GM21526 (cell line): ENCODE results near the gene GRIP1.

ENCODE experiments used
- ATAC-seq: cut with Tn5 transposase; IDR thresholded peaks from one replicate; pipeline ENCODE4 v1.9.1; 2021; ENCODE audit warnings: moderate library complexity; ENCODE audit not compliant: unreplicated experiment, low FRiP score

GRIP1 gene

DNA sequence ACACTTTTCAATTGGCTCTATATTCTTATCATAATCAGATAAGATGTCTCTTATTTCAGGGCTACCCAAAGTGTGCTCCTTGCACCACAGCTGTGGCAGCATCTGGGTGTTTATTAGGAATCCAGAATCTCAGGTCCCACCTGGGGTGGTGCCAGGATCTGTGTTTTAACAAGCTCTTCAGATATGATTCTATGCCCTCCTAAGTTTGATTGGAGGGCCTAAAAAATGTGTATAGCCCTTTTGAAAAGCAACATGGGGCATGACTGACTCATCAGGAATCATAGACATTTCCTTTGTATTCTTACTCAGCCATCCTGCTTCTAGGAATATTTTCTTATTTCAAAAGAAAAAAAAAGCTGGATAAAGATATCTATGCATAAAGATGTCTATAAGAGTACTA lies 273.5 kb downstream of the GRIP1 start:
- no peak for ATAC-seq

GRCh38 chr12:66403746-66404145 lies 275.1 kb downstream of the GRIP1 start:
- peak; percentile 69 for ATAC-seq

DNA sequence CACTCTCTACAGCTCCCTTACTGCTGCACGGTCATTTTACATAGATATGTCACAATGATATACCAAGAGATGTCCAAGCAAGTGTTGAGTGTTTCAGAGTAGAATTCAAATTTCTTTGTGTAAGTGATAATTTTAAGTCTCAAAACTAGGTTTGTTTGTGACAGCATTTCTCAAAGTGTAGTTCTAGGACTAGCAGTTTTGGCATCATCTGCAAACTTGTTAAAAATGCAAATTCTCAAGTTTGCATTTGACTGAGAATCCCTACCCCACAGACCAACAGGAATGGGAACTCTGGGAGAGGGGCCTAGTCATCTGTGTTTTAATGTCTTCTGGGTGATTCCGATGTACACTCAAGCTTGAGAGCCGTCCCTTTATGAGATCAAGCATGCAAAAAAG lies 279.0 kb downstream of the GRIP1 start:
- ATAC-seq, result no peak

DNA sequence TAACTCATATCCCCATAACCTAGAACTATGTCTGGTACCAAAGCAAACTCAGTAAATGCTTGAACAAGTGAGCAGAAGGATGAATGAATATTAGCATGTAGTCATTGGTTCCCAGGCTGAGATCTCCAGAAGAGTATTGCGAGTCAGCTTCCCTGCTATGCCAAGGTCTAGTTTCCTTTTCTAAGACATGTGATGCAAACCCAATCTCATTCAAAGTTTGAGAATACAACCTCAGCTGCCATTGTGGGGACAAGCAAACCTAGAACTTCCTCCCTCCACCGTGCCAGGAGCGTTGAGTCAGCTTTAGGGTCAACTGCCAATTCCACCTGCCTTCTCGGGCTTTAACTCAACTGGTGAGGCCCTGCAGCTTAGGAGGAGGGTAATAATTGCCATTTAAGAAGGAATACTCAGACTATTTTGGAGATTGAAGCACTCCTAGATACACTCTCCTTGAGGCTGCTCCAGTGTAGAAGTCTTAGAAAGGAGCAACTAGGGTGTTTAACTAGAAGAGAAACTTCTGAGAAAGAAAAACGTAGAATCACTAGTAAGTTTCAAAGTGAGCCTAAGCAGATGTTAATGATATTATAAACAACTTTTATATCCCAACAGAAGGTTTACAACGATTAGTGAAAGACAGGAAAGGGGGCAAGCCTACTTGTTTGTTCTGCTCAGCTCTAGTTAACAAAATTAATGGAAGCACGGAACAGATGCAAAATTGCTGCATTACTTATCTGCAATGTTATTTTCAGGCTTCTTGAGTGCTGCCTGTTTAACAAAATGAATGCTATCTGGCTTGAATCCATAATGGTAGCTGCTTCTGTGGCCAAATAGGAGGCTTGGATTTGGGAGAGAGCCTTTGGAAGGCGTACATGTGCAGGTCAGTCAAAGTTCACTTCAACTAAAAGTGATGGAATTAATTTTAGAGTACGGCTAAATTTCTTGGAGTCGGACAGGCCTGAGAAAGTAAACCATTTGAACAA lies 279.7 kb downstream of the GRIP1 start:
- no peak for ATAC-seq

DNA sequence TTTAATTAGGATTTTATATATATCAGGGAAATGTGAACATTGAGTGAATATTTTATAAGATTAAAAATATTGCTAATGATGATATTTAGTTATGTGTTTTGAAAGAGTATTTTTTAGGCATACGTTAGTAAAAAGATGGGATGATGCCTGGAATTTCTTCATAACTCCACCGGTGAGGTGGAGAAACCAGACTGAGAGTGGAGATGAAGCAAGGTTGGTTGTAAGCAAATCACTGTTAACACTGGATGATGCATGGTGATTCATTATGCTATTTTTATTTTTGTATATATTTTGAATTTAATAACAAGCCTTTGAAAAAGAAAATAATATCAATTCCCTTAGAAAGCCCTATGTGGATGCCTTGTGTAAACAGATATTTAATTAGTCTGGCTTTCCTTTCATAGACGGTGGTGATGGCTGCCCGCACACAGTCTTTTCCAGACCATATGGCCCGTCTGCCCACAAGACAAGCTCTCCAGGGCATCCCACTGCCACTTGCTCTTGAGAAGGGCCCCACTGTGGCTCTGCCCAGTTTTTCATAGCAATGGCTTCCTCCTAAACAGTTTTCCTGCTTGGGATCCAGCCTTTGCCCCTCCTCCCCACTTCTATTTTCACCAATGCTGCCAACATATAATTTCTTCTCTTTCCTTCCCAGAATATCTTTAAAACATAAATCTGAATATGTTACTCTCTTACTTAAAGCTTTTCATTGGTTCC lies 281.1 kb downstream of the GRIP1 start:
- no peak for ATAC-seq

GRCh38 chr12:66393890-66394289 lies 285.0 kb downstream of the GRIP1 start:
- no peak for ATAC-seq

DNA sequence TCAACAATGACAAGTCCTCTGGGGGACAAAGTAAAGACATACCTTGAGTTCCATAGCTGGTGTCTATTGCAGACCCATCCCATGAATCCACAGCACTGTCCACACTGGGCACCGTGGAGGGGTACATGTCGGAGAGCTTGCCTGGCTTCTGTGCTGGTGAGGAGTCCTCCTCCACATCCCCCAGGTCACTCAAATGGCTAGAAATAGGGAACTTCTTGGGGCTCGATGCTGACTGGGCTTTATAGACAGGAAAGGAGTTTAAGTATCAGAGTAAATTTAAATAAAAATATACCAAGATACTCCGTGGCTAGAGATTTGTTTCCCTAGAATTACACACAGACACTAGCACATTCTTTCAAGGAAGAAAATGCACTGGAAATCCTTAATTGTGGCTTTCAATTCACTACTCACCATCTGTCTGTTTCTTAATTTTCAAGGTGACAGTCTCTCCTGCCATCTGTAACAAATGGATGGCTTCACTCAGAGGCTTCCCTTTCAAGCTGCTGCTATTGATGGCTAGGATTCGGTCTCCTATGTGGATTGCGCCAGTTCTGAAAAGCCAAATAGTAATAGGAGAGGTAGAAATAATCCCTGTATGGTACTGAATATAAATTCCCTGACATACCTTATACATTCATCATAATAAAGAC lies 286.5 kb downstream of the GRIP1 start:
- ATAC-seq, result no peak

GRCh38 chr12:66388517-66388916 lies 290.4 kb downstream of the GRIP1 start:
- ATAC-seq, result no peak

DNA sequence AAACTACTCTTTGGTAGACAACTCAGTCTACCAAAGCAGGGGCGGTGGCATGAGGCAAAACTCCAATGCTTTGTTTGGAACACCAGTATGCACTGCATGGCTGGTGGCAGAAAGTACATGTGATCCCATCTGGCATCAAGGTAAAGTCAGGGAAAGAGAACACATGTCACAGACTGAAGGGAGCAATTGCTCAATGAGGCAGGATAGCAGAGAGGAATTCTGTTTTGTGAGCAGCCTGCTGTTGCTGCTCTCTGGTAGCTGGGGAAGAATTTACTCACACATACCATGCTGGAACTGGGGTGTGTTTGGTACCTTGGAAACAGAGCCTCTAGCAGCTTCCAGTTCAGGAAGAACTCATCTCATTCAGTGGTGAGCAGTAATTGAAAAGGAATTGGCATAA lies 291.8 kb downstream of the GRIP1 start:
- no peak for ATAC-seq

- no peak for ATAC-seq
Observed at GRCh38 chr12:66380769-66381535, 297.9 kb downstream of the GRIP1 start.

- ATAC-seq, result no peak
Observed at GRCh38 chr12:66379616-66380015, 299.3 kb downstream of the GRIP1 start.

GRCh38 chr12:66375560-66375959 lies 303.3 kb downstream of the GRIP1 start:
- no peak for ATAC-seq

GRCh38 chr12:66371982-66372381 lies 306.9 kb downstream of the GRIP1 start:
- ATAC-seq, result no peak

DNA sequence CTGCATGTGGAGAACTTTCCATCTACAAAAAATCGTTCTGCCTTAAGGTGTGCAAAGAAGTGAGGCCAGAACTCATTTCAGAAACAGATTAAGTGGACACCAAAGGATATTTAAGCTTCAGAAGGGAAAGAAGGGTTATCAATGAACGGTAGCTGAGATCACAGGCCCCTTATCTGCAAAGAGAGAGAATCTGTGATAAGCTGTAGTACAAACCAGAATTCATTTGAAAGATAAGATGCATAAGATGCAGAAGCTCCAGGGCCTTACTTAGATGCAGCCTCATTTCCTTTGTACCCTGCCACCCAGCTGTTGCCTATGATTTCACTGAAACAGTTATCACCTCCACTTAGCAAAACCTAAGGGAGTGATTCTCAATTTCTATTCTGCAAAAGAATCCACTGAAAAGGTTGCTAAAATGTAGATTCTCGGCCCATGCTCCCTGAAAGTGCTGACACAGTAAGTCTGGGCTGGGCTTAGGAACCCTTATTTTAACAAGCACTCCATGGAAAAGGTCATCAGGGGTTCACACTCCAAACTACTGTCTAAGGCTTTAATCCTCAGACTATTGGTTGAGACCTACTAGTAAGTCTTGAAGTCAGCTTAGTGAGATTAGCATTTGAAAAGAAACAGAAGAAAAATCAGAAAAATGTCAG lies 311.7 kb downstream of the GRIP1 start:
- ATAC-seq, result no peak

GRCh38 chr12:66365718-66366490 lies 313.0 kb downstream of the GRIP1 start:
- ATAC-seq, result no peak

GRCh38 chr12:66361703-66362102 lies 317.2 kb downstream of the GRIP1 start:
- ATAC-seq, result no peak

GRCh38 chr12:66359300-66359699 lies 319.6 kb downstream of the GRIP1 start:
- no peak for ATAC-seq

DNA sequence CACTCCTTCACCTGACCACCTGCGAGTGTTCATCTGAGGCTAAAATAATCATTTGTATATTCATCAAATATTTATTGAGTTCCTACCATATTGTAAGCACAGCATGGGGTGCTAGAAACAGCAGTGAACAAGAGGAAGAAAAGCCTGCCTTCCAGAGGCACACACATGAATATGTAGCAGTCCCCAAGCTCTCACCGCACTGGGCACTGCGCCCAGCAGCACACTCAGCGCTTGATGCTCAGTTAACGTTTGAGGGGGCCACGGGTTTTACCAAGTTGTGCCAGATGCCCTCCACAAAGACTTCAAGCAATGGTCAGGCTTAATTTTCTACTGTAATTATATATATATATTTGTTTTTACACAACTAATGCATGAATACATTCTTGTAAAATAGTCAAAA lies 324.6 kb downstream of the GRIP1 start:
- ATAC-seq, result no peak

DNA sequence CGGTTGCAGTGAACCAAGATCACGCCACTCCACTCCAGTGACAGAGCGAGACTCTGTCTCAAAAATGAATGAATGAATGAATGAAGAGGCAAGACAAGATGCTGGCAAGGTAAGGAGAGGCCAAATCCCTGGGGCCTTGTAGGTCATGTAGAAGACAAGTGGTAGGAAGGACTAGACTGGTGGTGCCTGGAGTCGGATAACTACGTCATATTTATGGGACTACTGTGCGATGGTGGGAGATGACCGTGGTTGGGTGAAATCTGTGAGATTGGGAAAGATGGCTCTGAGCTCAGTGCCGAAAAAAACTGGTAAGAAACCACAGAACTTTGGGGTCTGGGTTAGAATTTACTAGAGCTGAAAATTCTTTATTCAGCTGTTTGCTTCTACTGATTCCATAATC lies 326.0 kb downstream of the GRIP1 start:
- ATAC-seq, result no peak
